ENCODE measurements around the gene CTSS. TPM values are rescaled to one million over a fixed set of nuclear protein-coding genes. Genes with fewer than 3 reads are reported as not detected.

Gene CTSS
- total RNA-seq, 1 experiment from 2014 or later, result 6.3 TPM

- H4K20me1 ChIP-seq (ENCODE audit: insufficient read depth), result no peaks in the 10 kb centered on the region
- BruUV-seq (replicated peaks), result no TSS peak
- H3K27ac ChIP-seq, result no peak overlapping the region
- H3K4me3 ChIP-seq, result no peak overlapping the region
- H3K27me3 ChIP-seq (ENCODE audit: insufficient read depth, low read depth), result no peaks in the 10 kb centered on the region
- POLR2A ChIA-PET (ENCODE audit: unreplicated experiment), result no interaction called here
- no peaks in the 10 kb centered on the region for H3K79me2 ChIP-seq (ENCODE audit: low read depth)
- no peaks in the 10 kb centered on the region for H3K9me2 ChIP-seq (ENCODE audit: insufficient read depth)
- 0 out of 2 replicates have a peak, but pooled peaks cover 5% of the 10 kb centered on the region for H3F3A ChIP-seq (ENCODE audit: insufficient read depth, low read depth)
- no peaks in the 10 kb centered on the region for H3K36me3 ChIP-seq (ENCODE audit: low read depth)
- CTCF ChIA-PET, result no interaction called here
- TF ChIP-seq EZH2 (IDR thresholded peaks at IDR 0.05; ENCODE audit: low read depth), result no peak
- no peak for TF ChIP-seq CTCF (conservative IDR thresholded peaks at IDR 0.05)
- intact Hi-C loops (cut with micrococcal nuclease; ENCODE audit: unreplicated experiment), result no loop called here
- H3K4me1 ChIP-seq (replicated peaks; ENCODE audit: insufficient read depth), result 0 out of 2 replicates have a peak, but pooled peaks cover 18% of the 10 kb centered on the region
- no peak overlapping the region for H3K4me2 ChIP-seq
- DNase-seq, result no peak
- H2AFZ ChIP-seq, result no peak overlapping the region
- H3K9me3 ChIP-seq (ENCODE audit: insufficient read depth, low read depth), result no peaks in the 10 kb centered on the region
Observed at GRCh38 chr1:150761801-150762200, 3.8 kb downstream of the CTSS start.

- H3K9me3 ChIP-seq (ENCODE audit: insufficient read depth, low read depth), result no peaks in the 10 kb centered on the region
- no peaks in the 10 kb centered on the region for H3K36me3 ChIP-seq (ENCODE audit: low read depth)
- no TSS peak for BruUV-seq (replicated peaks)
- 0 out of 2 replicates have a peak, but pooled peaks cover 8% of the 10 kb centered on the region for H3K4me1 ChIP-seq (replicated peaks; ENCODE audit: insufficient read depth)
- ChIA-PET CTCF (no interaction called here), POLR2A (ENCODE audit: unreplicated experiment) (no interaction called here)
- no peak overlapping the region for H2AFZ ChIP-seq
- intact Hi-C loops (cut with micrococcal nuclease; ENCODE audit: unreplicated experiment), result no loop called here
- no peak overlapping the region for H3K4me2 ChIP-seq
- TF ChIP-seq CTCF (conservative IDR thresholded peaks at IDR 0.05) (no peak), EZH2 (IDR thresholded peaks at IDR 0.05; ENCODE audit: low read depth) (no peak)
- H3K4me3 ChIP-seq, result no peak overlapping the region
- 0 out of 2 replicates have a peak, but pooled peaks cover 5% of the 10 kb centered on the region for H3F3A ChIP-seq (ENCODE audit: insufficient read depth, low read depth)
- DNase-seq, result no peak
- no peaks in the 10 kb centered on the region for H3K79me2 ChIP-seq (ENCODE audit: low read depth)
- no peaks in the 10 kb centered on the region for H3K27me3 ChIP-seq (ENCODE audit: insufficient read depth, low read depth)
- no peaks in the 10 kb centered on the region for H4K20me1 ChIP-seq (ENCODE audit: insufficient read depth)
- no peaks in the 10 kb centered on the region for H3K9me2 ChIP-seq (ENCODE audit: insufficient read depth)
- H3K27ac ChIP-seq, result no peak overlapping the region
Observed at GRCh38 chr1:150760013-150760412, 5.6 kb downstream of the CTSS start.

DNA sequence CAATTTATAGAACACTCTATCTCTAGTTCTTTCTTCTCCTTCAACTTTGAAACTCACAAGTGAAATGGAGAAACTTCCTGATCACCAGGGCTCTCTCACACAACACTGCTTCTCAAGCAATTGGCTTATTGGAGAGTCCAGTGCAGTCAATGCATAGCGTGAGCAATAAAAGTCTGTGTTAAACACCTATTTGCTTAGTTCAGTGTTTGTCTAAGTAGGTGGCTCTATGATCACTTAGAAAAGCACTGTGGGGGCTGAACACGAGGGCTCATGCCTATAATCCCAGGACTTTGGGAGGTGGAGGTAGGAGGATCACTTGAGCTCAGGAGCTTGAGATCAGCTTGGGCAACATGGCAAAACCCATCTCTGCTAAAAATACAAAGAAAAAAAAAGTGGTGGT is 12.2 kb downstream of the CTSS start:
- H3F3A ChIP-seq (ENCODE audit: insufficient read depth, low read depth), result no peaks in the 10 kb centered on the region
- H3K9me2 ChIP-seq (ENCODE audit: insufficient read depth), result no peaks in the 10 kb centered on the region
- no peaks in the 10 kb centered on the region for H3K27me3 ChIP-seq (ENCODE audit: insufficient read depth, low read depth)
- no peaks in the 10 kb centered on the region for H4K20me1 ChIP-seq (ENCODE audit: insufficient read depth)
- no peaks in the 10 kb centered on the region for H3K79me2 ChIP-seq (ENCODE audit: low read depth)
- no peak for DNase-seq
- CTCF ChIA-PET, result no interaction called here
- POLR2A ChIA-PET (ENCODE audit: unreplicated experiment), result no interaction called here
- TF ChIP-seq EZH2 (IDR thresholded peaks at IDR 0.05; ENCODE audit: low read depth) (no peak), CTCF (conservative IDR thresholded peaks at IDR 0.05) (no peak)
- intact Hi-C loops (cut with micrococcal nuclease; ENCODE audit: unreplicated experiment), result no loop called here
- H3K27ac ChIP-seq, result no peak overlapping the region
- no TSS peak for BruUV-seq (replicated peaks)
- no peak overlapping the region for H3K4me2 ChIP-seq
- no peak overlapping the region for H3K4me3 ChIP-seq
- no peaks in the 10 kb centered on the region for H3K4me1 ChIP-seq (replicated peaks; ENCODE audit: insufficient read depth)
- no peaks in the 10 kb centered on the region for H3K36me3 ChIP-seq (ENCODE audit: low read depth)
- no peaks in the 10 kb centered on the region for H3K9me3 ChIP-seq (ENCODE audit: insufficient read depth, low read depth)
- H2AFZ ChIP-seq, result no peak overlapping the region

All from PC-9 (cell line).